ENCODE results near the gene ALPK3.
"Not testable (repeated sequence)": the region's sequence is repeated elsewhere in the genome, so short reads cannot be mapped to it uniquely, and the experiment has no call there.

ALPK3 gene

DNA sequence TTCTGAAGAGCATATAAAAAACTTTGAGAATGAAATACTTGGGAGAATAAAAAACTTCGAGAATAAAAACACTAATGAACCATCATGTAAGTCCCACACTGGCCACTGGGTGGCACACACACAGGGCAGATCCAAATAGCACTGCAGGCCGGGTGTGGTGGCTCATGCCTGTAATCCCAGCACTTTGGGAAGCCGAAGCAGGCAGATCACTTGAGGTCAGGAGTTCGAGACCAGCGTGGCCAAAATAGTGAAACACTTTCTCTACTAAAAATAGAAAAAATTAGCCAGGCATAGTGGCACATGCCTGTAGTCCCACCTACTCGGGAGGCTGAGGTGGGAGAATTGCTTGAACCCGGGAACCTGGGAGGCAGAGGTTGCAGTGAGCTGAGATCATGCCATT lies 28.5 kb downstream of the ALPK3 start:
- POLR2A ChIA-PET: not testable (repeated sequence)
- CTCF ChIA-PET: interaction anchor here (0.6 to 1.8 kb wide), 4 partner anchors 33 to 83 kb away, joined by 3 to 9 read pairs (median 3); no protein-coding TSS in a partner anchor
- DNase-seq (ENCODE audit: extremely low spot score): peak; percentile 60
- 0 out of 2 replicates have a peak, but pooled peaks have one; percentile 10 for TF ChIP-seq L3MBTL2 (conservative IDR thresholded peaks at IDR 0.05)

DNA sequence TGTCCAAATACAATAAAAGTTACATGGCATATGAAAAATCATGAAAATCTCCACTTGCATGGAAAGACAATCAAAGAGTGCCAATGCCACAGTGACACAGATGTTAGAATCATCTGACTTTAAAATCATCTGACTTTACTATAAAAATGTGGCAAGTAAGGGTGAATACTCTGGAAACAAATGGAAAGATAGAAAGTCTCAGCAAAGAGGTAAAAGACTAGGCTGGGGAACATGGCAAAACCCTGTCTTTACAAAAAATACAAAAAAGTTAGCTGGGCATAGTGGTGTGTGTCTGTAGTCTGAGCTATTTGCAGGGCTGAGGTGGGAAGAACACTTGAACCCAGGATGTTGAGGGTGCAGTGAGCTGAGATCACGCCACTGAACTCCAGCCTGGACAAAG lies 29.1 kb downstream of the ALPK3 start:
- no peak for TF ChIP-seq FOXM1 (IDR thresholded peaks at IDR 0.05; ENCODE audit: borderline replicate concordance)
- TF ChIP-seq ELF4 (IDR thresholded peaks at IDR 0.05): no peak
- TF ChIP-seq ZNF384 (IDR thresholded peaks at IDR 0.05): no peak
- no peak for TF ChIP-seq SP1 (IDR thresholded peaks at IDR 0.05)
- TF ChIP-seq L3MBTL2 (conservative IDR thresholded peaks at IDR 0.05): no peak
- ChIA-PET CTCF (interaction anchor here (0.6 to 1.8 kb wide), 3 partner anchors 12 to 82 kb away, joined by 3 to 9 read pairs (median 3); no protein-coding TSS in a partner anchor), POLR2A (no interaction called here)
- DNase-seq (ENCODE audit: extremely low spot score): no peak

DNA sequence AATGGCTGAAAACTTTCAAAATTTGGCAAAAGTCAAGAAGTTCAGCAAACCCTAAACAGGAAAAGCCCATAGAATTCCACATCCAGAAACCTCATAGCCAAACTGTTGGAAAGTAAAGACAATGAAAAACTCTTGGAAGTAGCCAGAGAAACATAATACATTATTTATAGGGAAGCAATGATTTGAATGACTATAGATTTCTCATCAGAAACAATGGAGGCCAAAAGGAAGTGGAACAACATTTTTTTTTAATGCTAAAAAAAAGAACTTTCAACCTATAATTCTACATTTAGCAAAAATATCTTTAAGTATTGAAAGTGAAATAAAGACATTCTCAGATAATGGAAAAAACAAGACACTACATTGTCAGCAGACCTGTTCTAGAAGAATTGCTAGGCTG lies 30.2 kb downstream of the ALPK3 start:
- ChIA-PET CTCF (no interaction called here), POLR2A (no interaction called here)
- DNase-seq (ENCODE audit: extremely low spot score): no peak
- TF ChIP-seq SUZ12 (IDR thresholded peaks at IDR 0.05) (no peak), L3MBTL2 (conservative IDR thresholded peaks at IDR 0.05) (no peak), CTBP1 (IDR thresholded peaks at IDR 0.05; ENCODE audit: borderline replicate concordance) (no peak), ARNT (IDR thresholded peaks at IDR 0.05) (no peak), NFRKB (IDR thresholded peaks at IDR 0.05) (no peak), FOXK2 (IDR thresholded peaks at IDR 0.05) (no peak), FOXM1 (IDR thresholded peaks at IDR 0.05; ENCODE audit: borderline replicate concordance) (no peak), ZNF384 (IDR thresholded peaks at IDR 0.05) (no peak), LEF1 (IDR thresholded peaks at IDR 0.05; ENCODE audit: borderline replicate concordance) (no peak), FOXA1 (IDR thresholded peaks at IDR 0.05) (no peak), SP1 (IDR thresholded peaks at IDR 0.05) (no peak), HDGF (IDR thresholded peaks at IDR 0.05; ENCODE audit: borderline replicate concordance) (no peak), ELF4 (IDR thresholded peaks at IDR 0.05) (no peak), TARDBP (IDR thresholded peaks at IDR 0.05) (no peak), BHLHE40 (IDR thresholded peaks at IDR 0.05; ENCODE audit: borderline replicate concordance) (no peak)
- TF ChIP-seq, protein P1, sequence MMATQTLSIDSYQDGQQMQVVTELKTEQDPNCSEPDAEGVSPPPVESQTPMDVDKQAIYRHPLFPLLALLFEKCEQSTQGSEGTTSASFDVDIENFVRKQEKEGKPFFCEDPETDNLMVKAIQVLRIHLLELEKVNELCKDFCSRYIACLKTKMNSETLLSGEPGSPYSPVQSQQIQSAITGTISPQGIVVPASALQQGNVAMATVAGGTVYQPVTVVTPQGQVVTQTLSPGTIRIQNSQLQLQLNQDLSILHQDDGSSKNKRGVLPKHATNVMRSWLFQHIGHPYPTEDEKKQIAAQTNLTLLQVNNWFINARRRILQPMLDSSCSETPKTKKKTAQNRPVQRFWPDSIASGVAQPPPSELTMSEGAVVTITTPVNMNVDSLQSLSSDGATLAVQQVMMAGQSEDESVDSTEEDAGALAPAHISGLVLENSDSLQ (IDR thresholded peaks at IDR 0.05): no peak

DNA sequence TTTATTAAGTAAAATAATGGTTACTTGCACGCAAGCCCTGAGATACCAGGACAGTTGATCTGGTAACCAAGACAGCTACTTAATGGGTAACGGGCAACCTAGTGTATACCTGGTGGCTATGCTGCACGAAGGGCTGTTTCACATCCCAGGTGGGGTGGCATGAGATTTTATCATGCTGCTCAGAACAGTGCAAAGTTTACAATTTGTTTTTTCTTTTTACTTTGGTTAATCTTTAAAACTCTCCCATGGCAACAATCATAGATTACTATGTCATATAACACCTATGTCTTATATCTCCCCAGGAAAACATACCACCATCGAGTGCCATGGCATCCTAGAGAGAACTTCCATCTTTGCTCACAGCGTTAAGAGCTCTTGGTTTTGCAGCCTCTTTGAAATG lies 35.1 kb downstream of the ALPK3 start:
- POLR2A ChIA-PET: no interaction called here
- CTCF ChIA-PET: no interaction called here
- no peak for TF ChIP-seq FOXA1 (IDR thresholded peaks at IDR 0.05)
- no peak for TF ChIP-seq CTBP1 (IDR thresholded peaks at IDR 0.05; ENCODE audit: borderline replicate concordance)
- no peak for TF ChIP-seq ELF4 (IDR thresholded peaks at IDR 0.05)
- TF ChIP-seq SUZ12 (IDR thresholded peaks at IDR 0.05): no peak
- TF ChIP-seq, protein P1 (IDR thresholded peaks at IDR 0.05): no peak
- no peak for TF ChIP-seq NFRKB (IDR thresholded peaks at IDR 0.05)
- DNase-seq (ENCODE audit: extremely low spot score): no peak

DNA sequence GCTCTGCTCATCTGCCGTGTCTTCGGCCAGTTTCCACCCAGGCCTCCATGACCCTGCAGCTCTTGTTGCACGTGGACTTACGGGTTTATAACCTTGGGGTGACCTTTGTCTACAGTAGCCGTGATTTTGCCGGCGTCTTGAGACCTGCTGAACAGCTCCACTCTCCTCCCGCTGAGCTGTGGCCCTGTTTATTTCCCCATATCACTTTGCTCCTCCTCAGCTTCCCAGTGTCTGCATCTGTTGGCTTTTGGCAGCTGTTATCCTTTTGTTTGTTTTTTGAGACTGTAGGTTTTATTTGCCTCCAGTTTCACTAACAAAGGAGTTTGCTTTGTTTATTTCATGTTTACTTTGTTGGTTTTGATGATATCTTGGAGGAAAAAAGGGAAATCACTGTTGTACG lies 38.0 kb downstream of the ALPK3 start:
- DNase-seq (ENCODE audit: extremely low spot score): no peak
- ChIA-PET POLR2A (no interaction called here), CTCF (no interaction called here)
- no peak for TF ChIP-seq CTBP1 (IDR thresholded peaks at IDR 0.05; ENCODE audit: borderline replicate concordance)
- TF ChIP-seq L3MBTL2 (conservative IDR thresholded peaks at IDR 0.05): no peak
- no peak for TF ChIP-seq LEF1 (IDR thresholded peaks at IDR 0.05; ENCODE audit: borderline replicate concordance)
- TF ChIP-seq ELF4 (IDR thresholded peaks at IDR 0.05): no peak
- no peak for TF ChIP-seq FOXK2 (IDR thresholded peaks at IDR 0.05)
- TF ChIP-seq NFRKB (IDR thresholded peaks at IDR 0.05): no peak
- TF ChIP-seq HDGF (IDR thresholded peaks at IDR 0.05; ENCODE audit: borderline replicate concordance): no peak
- no peak for TF ChIP-seq ARNT (IDR thresholded peaks at IDR 0.05)
- no peak for TF ChIP-seq SUZ12 (IDR thresholded peaks at IDR 0.05)
- TF ChIP-seq, protein P1 (IDR thresholded peaks at IDR 0.05): no peak
- TF ChIP-seq FOXM1 (IDR thresholded peaks at IDR 0.05; ENCODE audit: borderline replicate concordance): no peak
- TF ChIP-seq SP1 (IDR thresholded peaks at IDR 0.05): no peak

DNA sequence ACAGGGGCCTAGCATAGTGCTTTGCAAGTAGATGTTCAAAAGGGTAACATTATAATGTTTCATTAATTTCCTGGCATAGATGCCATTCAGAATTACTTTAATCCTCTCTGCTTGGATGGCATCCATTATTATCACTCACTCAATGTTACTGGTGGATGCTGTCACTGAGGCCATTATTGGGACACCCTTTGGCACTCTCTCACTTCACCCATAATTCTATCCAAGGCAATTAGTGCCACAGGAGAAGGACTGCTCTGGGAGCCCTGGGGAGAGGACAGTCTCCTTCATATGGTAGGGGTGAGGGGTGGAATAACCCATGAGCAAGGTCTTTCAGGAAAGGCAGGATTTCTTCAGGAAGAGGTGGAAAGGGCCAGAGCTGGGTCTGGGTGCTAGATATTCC lies 38.6 kb downstream of the ALPK3 start:
- no peak for DNase-seq (ENCODE audit: extremely low spot score)
- ChIA-PET CTCF (no interaction called here), POLR2A (no interaction called here)
- no peak for TF ChIP-seq ZNF384 (IDR thresholded peaks at IDR 0.05)
- TF ChIP-seq FOXM1 (IDR thresholded peaks at IDR 0.05; ENCODE audit: borderline replicate concordance): no peak
- TF ChIP-seq, protein P1 (IDR thresholded peaks at IDR 0.05): no peak
